ENCODE data around the gene CHID1.
A peak's percentile ranks its signal among the peaks of the same experiment; 100 is the strongest.

Gene CHID1

GRCh38 chr11:910044-910588 is 494 bp downstream of the CHID1 start:
- H3K4me3 ChIP-seq = peak overlapping the region; percentile 90
- TF ChIP-seq CTCF (IDR thresholded peaks at IDR 0.05) = no peak
- H3K27ac ChIP-seq = peak overlapping the region; percentile 85 to 93
- no peak for DNase-seq (ENCODE audit: low spot score)

DNA sequence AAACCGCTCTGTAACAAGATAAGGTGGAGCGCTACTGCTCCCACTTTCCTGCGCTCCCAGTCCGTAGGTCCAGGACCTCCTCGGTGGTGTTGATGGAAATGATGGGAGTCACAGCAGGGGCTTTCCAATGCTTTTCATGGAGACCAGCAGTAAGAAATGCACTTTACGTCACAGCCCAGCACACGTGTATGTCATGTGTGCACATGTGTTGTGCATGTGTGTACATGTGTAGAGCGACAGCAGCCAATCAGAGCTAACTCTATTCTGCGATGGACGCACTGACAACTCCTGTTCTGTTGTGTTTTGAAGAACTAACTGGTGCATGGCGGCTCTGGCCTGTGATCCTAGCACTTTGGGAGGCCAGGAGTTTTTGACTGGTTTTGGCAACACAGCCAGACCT is 1.2 kb downstream of the CHID1 start:
- no peak for DNase-seq (ENCODE audit: low spot score)
- Histone ChIP-seq H3K27ac (no peak overlapping the region), H3K4me3 (no peak overlapping the region)
- no peak for TF ChIP-seq CTCF (IDR thresholded peaks at IDR 0.05)

- no peak for TF ChIP-seq CTCF (IDR thresholded peaks at IDR 0.05)
- H3K27ac ChIP-seq = no peak overlapping the region
- no peak for DNase-seq (ENCODE audit: low spot score)
- no peak overlapping the region for H3K4me3 ChIP-seq
These were observed 2.3 kb downstream of the CHID1 start for GRCh38 chr11:908273-908672.

- no peak for DNase-seq (ENCODE audit: low spot score)
- no peak for TF ChIP-seq CTCF (IDR thresholded peaks at IDR 0.05)
- Histone ChIP-seq H3K27ac (no peak overlapping the region), H3K4me3 (no peak overlapping the region)
These were observed 2.9 kb downstream of the CHID1 start for GRCh38 chr11:907668-908067.

- Histone ChIP-seq H3K4me3 (no peak overlapping the region), H3K27ac (no peak overlapping the region)
- no peak for DNase-seq (ENCODE audit: low spot score)
- no peak for TF ChIP-seq CTCF (IDR thresholded peaks at IDR 0.05)
These were observed 4.7 kb downstream of the CHID1 start for GRCh38 chr11:905952-906351.

- no peak for DNase-seq (ENCODE audit: low spot score)
- TF ChIP-seq CTCF (IDR thresholded peaks at IDR 0.05) = no peak
- H3K4me3 ChIP-seq = no peak overlapping the region
- no peak overlapping the region for H3K27ac ChIP-seq
These were observed 6.2 kb downstream of the CHID1 start for GRCh38 chr11:904380-904779.

DNA sequence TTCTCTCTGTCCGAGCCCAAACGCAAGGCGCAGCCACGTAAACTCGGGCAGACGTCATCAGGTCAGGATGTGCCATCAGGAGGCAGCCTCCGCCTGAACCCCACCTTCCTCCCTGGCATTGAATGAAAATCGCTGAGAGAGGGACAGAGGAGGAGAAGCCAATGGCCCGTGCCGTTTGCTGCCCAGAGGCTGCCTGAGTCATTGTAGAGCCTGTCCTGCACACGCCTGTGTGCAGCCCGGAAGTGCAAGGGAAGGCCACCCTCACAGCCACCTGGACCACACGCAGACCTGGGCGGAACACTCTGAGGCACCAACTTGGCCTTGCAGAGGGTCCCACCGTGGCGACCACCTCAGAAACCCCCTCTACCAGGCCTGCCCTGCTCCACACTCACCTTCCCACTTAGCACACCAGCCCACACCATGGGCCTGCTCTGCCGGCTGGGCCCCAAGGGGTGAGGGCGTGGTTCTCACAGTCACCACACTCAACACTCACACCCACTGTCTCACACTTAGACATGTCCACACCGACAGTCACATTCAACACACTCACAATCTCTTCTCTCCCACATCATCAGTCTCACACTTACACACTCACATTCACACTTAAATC is 9.1 kb downstream of the CHID1 start:
- no peak for TF ChIP-seq CTCF (IDR thresholded peaks at IDR 0.05)
- no peak for DNase-seq (ENCODE audit: low spot score)
- Histone ChIP-seq H3K27ac (no peak overlapping the region), H3K4me3 (no peak overlapping the region)
